ENCODE measurements around the gene PIK3C2G.

Gene PIK3C2G

DNA sequence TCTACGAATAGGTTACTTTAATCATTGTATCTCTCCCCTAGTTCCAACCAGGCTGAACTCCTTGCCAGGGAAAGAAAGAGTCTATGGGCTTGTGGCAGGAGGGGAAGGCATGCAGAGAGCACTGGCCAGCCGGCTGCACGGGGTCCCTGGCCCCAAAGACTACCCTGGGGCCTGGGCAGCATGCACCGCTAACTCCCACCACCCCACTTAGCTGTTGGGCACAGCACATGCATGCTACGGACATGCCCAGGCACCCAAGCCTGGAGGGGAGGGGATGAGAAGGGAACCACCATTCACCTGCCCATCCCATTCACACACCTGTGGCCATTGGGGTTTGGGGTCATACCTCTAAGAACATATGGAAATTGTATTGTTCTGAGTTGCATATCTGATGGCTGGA lies 94.1 kb downstream of the PIK3C2G start:
- DNase-seq, result no peak

DNA sequence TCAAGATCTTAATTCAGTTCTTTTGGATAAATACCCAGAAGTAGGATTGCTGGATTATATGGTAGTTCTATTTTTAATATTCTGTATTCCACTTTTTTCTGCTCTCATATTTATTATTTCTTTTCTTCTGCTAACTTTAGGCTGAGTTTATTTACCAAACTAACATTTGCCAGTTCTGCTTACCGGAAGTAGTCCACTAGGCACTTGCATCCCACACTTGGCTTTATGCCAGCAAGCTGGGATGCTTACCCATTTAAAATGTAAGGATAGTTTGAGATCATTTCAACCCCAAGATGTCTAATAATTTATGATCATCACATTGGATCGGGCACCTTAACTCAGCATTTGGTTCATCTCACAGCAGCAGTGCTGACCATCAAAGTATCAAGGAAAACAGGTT lies 96.8 kb downstream of the PIK3C2G start:
- no peak for DNase-seq

DNA sequence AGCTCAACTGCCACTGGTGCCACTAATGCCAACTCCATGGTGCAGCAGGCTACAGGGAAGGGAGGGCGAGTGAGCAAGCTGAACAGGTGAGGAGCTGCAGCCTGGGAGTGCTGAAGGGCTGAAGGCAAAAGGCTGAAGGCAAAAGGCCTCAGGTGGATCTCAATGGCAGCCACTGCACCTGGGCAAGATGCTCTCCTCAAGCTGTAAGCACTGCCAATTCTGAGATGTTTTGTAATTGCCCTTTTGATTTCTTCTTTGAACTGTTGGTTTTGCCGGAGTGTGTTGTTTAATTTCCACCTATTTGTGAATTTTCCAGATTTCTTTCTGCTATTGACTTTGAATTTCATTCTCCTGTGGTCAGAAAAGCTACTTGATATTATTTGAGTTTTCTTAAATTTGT lies 97.6 kb downstream of the PIK3C2G start:
- no peak for DNase-seq

DNA sequence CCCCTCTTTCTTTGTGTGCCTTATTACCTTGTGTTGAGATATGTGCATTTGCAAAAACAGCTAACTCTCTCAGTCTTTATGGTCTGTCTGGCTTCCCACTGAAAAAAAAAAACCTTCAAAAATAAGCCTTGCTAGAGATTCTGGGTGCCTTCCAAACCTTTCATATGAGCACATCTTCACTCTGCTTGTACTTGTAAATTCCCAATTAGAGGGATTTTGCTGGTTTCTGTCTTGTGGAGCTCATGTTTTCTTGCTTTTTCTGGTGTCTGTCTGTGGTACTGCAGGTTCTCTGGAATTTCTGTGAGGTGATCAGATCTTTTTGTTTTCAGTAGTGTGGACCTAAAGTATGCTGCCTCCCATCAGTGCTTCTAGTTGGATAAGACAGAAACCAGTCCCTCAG lies 100.1 kb downstream of the PIK3C2G start:
- DNase-seq, result no peak

DNA sequence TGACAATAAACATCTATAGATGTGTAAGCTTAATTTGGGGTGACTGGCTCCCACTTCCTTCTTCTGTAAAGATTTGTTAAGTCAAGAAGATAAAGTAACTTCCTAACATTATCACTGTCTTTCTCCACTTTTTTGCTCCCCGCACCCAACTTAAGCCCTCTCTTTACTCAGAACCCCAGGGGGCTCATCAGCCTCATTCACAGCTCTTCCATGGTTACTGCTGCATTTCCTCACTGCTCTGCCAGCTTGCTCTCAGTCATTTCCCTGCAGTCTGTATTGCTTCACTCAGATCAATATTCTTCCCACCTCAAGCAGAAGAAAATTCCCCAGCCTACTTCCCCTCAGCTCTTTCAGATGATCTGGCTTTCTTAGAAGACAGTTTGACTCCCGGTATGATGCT lies 102.0 kb downstream of the PIK3C2G start:
- DNase-seq, result no peak

DNA sequence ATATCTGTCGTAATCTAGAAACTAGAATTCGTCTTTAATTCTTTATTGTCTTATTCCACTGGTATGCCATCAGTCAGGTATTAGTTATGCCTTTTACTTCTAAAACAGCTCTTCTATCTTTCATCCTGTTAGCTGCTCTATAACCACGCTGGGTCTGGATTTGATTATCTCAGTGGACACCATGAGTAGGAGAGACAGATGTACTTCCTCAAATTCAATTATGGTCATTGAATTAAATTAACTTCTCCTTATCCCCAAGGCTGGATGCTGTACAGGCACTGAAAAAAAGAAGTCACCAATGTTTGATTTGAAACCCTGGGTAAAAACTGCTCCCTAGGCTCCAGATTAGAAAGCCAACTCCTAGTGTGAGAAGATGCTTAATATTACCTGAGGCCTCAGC lies 107.3 kb downstream of the PIK3C2G start:
- no peak for DNase-seq

DNA sequence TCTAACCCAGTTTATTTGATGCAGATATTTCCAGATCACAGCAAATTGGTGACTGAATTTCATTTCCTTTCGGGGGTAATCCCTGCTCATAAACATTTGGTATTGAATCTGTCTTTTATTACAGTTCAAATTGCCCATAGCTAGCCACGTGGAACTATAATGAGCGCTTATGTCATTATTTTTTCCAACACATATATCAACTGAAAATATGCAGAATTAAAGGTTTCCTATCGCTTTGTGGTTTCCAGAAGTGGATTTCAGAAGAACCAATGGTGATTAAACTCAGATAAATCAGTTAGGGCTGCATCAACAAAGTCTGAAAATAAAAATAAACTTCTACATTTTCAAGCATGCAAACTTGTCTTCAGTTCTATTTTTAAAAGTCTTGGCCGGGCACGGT lies 111.9 kb downstream of the PIK3C2G start:
- DNase-seq, result no peak

DNA sequence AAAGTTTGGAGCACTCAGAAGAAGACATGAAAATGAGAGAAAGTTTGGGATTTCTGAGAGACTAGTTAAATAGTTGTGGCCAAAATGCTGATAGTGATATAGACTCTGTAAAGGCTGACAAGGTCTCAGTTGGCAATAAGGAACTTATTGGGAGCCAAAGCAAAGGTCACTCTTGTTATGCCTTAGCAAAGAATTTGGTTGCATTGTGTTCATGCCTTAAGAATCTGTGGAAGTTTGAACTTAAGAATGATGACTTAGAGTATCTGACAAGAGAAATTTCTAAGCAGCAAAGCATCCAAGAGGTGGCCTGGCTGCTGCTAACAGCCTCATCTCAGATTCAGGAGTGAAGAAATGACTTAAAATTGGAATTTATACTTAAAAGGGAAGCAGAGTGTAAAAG lies 113.8 kb downstream of the PIK3C2G start:
- DNase-seq, result no peak

DNA sequence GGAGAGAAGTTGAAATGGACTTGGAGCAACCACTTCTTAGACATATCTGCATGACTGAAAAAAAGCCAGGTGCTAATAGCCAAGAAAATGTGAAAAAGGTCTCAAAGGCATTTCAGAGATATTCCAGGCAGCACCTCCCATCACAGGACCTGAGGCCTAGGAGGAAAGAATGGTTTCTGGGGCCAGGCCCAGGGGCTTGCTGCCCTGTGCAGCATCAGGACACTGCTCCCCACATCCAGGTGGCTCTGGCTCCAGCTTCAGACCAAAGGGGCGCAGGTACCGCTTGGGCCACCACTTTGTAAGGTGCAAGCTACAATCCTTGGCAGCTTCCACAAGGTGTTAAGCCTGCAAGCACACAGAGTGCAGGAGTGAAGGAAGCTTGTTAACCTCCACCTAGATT lies 114.3 kb downstream of the PIK3C2G start:
- no peak for DNase-seq

DNA sequence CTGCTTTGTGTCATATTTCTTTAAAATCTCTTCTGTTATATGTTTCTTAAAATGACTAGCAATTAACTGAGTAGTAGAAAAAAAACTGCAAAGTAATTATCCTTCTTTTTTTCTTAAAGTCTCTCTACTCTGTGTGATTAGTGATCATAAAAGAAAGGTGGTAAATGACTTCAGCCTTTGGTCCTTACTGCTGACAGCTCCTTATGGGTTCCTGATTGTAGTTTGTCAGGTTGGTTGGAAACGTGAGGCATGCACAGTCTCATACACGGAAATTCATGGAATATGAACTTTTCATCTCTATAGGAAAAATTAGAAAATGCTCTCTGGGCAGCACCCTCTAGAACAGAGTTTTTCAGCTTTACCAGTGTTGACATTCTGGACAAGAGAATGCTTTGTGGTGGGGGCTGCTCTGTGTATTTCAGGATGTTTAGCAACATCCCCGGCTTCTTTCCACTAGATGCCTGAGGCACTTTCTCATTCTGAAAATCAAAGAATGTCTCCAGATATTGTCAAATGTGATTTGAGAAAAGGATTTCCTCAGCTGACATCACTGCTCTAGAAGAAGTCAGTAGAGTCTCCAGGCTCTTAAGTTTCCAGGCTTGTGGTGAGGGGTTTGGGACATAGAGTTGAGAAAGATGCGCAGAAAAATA lies 121.0 kb downstream of the PIK3C2G start:
- no peak for DNase-seq

DNA sequence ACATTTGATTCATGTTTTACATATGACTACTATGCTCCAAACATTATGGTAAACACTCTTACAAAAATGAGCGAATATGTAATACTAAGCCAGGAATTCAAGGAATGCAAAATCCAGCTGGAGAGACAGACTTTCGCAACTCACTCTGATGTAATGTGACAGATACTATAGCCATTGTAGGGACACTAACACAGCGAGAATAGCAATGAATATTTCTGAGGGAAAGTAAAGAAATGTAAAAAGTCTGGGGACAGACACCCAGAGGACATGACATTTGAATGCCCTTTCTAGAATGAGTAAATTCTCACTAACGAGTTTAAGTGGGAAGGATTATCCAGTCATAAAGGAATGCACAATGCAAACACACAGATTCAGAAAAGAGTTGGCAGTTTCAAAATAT lies 121.9 kb downstream of the PIK3C2G start:
- no peak for DNase-seq

DNA sequence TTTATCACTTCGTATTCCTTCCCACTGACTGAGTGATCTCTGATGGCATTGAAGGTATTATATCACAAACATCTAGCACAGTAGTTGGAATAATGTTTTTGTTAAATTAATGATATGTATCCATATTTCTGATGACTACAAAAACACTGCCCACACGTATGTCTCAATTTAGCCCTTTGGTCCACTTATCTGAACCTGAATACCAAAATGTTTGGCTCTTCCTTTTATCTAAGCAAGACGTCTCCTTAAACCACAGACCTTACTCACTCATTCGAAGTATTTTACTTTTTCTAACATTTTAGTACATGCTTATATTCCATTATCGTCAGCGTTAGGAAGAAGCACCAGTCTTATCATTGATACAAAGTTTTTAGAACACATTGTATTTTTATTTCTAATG lies 126.4 kb downstream of the PIK3C2G start:
- no peak for DNase-seq

DNA sequence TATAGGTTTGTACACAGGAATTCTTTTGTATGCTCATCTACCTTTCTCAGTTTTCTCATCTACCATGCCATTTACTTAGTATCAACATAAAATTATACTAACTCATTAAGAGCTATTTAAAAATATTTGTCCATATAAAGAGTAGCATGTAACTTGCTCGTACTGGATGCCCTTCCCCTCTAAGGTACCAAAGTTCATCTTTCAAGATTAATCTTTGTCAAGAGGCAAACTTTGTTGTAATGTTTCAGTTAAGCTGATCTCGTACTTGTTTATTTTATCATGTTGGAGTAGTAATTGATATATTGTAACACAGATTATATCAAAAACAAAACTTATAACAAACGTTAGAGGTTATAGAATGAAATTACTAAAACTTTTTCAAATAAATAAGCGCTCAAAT lies 128.5 kb downstream of the PIK3C2G start:
- DNase-seq, result no peak

DNA sequence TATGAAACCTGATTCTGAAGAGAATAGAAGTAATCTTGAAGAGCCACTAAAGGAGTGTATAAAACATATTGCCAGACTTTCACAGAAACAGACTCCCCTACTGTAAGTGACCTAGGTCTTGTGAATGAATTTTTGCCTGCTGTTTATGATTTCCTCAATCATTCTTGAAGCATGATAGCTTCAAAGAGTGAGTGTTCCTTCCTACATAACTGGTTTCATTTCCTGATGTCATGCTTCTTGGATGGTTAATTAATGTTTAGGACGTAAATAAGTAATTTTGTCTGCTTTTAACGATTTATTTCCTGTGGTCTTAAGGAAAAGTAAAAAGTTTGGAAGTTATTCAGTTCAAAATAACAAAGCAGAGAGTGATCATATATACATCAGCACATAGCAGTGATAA lies 129.8 kb downstream of the PIK3C2G start:
- no peak for DNase-seq

DNA sequence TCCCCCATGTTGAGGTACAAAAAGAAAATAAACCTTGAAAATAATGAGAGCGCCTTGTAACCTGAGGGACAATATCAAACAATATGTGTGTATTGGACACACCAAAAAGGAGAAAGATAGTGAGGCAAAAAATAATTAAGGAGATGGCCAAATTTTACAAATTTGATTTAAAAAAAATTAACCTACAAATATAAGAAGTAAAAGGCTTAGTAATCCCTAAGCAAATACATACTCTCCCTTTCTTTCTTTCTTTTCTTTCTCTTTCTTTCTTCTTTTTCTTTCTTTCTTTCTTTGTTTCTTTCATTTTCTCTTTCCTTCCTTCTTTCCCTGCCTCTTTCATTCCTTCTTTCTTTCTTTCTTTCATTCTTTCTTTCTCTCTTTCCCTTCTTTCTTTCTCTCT lies 133.4 kb downstream of the PIK3C2G start:
- no peak for DNase-seq

DNA sequence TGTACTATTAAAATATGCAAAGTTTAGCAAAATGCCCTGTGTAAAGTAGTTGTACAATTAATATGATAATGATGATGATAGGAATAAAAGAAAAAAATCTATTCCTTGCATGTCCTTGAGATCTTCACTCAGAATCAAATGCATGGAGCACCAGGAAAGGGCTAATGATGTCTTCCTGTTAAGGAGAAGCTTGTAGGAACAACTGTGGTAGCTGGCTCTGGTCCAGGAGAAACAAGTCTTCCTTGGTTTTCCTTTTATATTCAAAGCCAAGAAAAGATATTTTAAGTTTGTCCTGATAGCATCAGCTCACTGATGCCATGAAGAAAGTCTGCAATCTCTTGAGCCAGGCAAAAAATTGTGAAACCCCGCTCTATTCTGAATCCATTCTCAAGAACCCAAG lies 138.9 kb downstream of the PIK3C2G start:
- no peak for DNase-seq

DNA sequence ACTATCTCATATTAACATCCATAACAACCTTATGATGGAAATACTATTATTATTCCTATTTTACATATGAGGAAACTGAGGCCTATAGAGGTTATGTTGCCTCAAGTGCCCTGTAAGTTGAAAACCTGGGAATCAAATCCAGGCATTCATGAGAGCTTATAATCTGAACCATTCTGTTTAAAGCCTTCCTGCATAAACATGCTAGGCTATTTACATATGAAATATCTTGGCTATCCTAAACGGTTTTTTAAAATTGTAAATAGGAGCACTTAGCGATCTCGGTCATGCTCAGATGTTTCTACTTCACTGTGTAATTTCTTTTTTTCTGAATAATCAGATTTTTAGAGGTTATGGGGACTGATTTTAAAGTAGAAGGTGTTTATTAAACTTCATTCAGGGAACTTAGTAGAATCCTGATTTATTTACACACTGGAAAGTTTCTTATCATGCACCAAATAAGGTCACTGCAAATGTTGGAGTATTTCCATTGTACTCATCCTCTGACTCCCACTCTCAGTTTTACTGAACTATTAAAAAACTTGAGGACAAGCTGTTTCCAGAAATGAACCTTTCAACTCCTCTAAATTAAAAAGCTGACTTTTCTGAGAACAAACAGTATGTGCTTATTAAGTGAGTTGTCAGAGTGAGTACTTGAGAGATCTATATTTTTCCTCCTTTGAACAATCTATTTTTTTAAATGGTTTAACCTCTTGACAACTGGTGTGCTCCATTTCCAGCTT lies 141.7 kb downstream of the PIK3C2G start:
- no peak for DNase-seq

DNA sequence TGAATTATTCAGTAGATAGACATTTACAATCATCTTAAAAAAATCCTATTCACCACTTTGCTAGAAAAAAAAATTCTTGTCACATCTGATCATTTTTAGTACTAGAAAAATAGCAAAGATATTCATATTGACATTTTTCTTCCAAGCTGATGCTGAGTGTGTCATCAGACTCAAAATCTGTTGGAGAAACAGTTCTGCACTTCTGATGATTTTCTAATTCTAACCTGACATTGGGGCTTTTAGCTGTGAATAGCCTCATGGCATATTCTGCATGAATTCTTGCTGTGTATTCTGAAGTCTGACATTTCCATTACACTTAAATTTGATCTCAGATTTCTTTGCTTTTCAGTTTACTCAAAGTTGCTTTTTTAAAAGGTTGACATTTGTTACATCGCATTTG lies 150.1 kb downstream of the PIK3C2G start:
- DNase-seq, result no peak

DNA sequence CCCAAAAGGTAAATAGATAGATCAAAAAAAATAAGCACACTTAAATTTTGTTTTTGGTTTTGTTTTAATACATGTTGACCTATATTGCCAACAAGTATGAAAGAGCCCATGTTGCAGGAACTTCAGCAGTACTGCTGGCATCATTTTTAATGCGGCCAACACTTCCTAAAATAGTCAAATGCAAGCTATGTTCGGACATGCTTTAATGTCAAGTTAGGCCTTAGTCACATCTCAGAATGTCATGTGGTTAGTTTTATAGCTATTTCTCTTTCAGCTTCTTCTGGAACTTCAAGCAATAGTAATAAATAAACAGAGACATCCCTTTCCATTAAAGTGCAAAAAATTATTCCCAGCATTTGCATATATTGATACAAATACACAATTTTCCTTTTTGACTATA lies 153.4 kb downstream of the PIK3C2G start:
- DNase-seq, result no peak

DNA sequence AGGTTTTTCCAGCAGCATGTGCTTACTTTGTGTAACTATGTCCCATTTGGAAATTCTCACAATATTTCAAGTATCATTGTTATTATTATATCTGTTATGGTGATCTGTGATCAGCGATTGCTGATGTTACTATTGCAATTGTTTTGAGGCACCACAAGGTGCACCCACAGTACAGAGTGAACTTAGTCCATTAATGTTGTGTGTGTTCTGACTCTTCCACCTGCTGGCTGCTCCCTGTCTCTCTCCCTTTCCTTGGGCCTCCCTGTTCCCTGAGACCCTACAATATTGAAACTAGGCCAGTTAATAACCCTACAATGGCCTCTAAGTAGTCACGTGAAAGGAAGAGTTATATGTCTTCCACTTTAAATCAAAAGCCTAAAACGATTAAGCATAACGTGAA lies 153.9 kb downstream of the PIK3C2G start:
- DNase-seq, result no peak

DNA sequence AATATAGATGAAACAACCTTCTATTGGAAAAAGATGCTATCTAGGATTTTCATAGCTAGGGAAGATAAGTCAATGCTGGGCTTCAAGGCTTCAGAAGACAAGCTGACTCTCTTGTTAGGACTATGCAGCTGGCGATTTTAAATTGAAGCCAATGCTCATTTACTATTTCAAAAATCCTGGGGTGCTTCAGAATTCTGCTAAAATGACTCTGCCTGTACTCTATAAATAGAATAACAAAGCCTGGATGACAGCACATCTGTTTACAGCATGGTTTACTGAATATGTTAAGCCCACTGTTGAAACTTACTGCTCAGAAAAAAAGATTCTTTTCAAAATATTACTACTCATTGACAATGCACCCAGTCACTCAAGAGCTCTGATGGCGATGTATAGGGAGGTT lies 155.1 kb downstream of the PIK3C2G start:
- DNase-seq, result no peak

DNA sequence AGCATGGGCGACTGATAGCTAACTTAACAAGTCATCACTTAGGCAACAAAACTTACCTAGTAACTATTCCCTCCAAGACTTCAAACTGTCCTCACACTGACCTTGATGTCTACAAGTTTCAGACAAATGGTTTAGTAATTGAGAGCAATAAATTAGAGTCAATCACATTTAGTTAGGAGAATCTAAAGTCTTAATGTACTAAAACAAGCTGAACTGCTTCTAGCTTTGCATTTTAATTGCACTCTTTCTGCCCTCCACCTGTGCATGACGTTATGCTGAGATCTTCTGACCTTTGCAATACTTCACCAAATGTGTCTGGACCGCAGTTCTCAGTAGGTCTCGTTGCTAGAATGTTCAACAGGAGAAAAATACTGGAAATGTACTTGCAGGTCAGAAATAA lies 158.0 kb downstream of the PIK3C2G start:
- no peak for DNase-seq

DNA sequence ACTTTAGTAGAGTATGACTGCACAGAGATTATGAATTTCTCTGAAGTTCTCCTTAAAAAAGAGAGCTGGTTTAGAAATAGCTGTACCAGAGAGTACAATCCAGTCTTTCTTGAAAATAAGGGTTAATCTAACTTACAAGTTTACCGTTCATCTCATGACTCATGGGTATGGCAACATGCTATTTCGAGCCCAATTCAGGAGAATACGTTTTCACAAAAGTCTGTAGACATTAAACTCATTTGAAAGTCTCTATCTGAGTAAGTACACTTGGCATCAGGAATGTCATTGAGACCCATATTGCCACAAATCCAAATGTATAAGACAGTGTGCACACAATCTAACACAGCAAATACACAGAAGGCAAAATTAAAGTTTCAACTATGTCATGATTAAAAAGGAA lies 160.5 kb downstream of the PIK3C2G start:
- no peak for DNase-seq

DNA sequence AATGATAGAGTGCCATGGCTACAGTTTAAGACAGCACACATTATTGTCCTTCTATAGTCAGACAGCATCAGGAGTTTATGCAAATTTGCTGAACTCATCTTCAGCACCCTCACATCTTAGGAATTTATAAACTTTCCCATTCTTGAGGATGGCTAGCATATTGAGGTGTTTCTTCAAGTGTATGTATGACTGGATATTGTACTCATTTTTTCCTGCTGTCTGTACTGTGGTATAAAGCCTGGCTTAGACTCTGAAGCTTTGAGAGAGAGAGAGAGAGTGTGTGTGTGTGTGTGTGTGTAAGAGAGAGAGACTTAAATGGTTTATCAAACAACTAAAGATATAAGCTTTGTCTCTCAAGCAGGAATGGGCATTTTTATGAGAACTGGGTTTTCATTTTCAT lies 161.6 kb downstream of the PIK3C2G start:
- DNase-seq, result no peak

DNA sequence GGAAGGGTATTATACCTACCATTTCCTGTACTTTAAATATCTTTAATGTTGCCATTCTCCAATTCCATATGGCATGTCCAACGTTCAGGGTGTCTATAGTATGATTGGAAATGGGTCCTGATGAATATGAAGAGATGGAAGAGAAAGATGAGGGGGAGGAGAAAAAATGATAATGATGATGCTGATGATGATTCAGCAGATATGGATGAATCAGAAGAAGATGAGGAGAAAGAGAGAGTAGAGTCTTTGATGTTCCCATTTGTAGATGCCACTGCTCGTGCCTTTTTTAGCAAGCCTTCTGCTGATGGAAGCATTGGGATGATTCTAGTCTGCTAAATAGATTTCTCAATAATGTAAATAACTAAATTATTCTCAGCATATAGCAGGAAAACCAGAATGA lies 163.5 kb downstream of the PIK3C2G start:
- DNase-seq, result no peak
